Ovary (tissue), 3 donors: ENCODE results near the gene DNAH12.

Experiments
- CTCF ChIP-seq, 3 donors: fragments of 450-650 bp in 2 of 3; fragments of 200-600 bp in 1 of 3; IDR thresholded peaks; one replicate each; pipeline versions ENCODE4 v1.5.1 to v1.8.0; 2016 to 2022; ENCODE audit warnings: antibody characterized with exemption in 3 of 3, mild to moderate bottlenecking in 1 of 3
- POLR2A ChIP-seq: fragments of 450-650 bp; IDR thresholded peaks from one replicate; pipeline ENCODE4 v1.6.1; 2017; ENCODE audit warnings: antibody characterized with exemption, mild to moderate bottlenecking, moderate library complexity
- donor health status: DM: no; HTN: no; CAD: no.

- no peak for TF ChIP-seq POLR2A
- no peak for TF ChIP-seq CTCF (IDR thresholded peaks at IDR 0.05)
Measured at GRCh38 chr3:57582474-57583168, 38.5 kb upstream of the DNAH12 start.
